ENCODE measurements around the gene MACROH2A1.

Gene MACROH2A1

DNA sequence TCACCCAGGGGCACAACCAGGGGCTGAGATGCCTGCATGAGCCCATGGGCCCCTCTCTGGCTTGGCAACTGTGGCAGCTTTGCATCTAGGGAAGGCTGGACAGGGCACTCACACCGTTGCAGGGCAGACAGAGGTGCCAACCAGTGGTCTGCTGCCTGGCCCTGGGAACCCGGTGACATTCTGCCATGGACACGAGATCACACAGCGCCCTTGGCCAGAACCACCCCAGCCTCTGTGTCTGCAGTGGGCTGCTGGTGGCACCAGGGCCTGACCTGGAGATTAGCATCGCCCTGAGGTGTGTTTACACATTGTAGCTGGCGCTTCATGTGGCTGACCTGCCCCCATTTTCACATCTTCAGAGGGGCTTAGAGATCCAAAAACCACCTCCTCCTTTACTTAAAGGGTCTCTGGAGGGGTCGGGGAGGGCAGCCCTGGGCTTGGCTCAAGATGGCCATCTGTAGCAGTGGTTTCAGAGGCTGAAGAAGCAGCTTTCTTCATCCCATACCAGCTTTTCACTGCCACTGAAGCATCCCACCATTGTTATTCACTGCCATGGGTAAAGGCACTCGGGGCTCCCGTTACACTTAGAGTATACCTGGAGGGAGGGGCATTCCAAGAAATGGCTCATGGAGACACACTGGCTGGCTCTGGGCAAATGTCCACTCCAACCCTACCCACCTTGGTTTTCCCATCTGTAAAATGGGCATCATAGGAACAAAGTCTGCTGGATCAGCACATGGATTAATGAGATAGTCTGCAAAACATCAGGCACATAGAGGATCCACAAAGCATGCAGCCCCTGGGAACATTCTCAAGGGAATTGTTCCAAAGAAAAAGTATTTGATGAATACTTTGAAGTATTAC, 36.7 kb upstream of the MACROH2A1 start:
- no peak for DNase-seq

DNA sequence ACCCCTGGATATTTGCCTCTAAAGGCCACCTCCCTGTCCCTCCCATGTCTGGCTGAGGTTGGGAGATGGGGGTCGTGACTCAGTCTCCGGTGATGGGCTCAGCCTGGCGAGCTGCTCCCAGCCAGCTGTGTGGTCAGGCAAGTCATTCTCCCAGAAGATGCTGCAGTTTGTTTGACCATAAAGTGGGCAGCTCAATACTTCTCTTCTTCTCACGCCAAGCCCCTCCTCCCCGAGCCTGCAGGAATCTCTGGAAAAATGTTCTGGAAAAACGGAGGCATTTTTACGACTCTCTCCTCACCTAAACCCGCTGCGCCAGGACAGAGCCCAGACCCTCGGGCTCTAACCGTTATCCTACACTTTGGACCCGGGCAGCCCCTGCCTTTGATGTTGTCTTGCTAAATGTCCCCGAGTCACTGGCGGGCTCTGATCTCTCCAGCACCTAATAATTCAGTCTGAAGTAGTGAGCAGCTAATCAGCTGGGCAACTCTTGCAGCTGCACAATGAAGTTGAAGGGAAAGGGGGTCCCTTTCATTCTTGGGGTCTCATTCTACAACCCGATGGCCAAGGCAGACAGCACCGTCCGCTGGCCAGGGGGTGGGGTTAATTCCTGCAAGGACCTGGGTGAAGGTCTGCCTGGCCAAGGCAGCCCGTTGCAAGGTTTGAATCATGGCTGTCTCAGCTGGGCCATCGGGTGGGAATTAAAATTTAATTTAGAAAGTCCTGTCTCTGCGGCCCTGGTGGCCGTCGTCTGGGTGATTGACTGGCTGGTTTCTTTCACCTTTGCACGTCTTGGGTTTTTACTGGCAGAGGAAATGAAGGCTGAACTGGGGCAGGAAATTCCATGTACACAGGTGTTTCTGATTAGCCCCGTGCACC, 35.8 kb upstream of the MACROH2A1 start:
- DNase-seq = no peak

DNA sequence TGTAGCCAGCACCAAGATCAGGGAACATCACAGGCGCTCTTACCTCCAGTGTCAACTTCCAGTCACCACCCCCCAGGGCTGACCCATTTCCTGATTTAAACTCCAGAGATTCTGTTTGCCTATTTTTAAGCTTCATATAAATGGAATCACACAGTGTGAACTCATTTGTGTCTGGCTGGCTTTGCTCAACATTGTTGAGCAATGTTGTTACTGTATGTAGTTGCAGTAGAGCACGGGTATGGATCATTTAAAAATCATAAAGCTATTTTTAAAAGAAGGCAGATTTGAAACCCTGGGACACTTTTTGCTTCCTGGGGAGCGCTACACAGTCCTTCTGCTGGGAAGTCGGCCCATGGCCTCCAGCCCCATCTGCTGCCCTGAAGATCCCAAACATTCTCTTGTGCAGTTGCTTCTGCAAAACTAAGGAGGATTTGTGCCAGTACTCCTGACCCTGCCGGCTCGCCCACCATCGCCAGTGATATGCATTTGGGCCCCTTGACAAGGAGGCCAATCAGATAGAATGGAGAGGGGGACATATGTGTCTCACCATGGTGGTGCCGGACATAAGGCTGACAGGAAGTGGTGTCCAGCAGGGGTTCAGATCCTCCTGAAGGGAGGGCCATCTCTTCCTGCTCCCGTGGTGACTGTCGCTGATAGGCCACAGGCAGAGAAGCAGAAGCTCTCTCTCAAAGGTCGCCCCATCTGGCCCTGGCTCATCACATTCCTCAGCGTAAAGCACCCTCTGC, 34.8 kb upstream of the MACROH2A1 start:
- no peak for DNase-seq

DNA sequence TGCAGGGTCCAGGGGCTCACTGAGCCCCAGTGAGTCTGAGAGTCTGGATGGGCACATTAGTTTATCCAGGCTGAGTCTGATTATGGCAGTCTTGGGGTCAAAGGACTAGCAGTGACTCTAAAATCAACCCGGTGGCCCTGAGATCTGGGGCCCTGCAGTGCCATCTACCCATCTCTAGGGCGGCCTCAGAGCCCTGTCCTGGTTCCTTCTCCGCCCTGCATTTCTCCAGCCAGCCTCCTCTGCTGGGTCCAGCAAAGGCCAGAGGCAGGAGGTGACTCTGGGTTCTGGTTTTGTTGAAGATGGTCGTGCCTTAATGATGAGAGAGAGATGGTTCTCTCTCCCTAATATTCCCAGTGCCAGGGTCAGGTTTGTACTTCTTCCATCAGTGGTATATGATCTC, 33.1 kb upstream of the MACROH2A1 start:
- no peak for DNase-seq

DNA sequence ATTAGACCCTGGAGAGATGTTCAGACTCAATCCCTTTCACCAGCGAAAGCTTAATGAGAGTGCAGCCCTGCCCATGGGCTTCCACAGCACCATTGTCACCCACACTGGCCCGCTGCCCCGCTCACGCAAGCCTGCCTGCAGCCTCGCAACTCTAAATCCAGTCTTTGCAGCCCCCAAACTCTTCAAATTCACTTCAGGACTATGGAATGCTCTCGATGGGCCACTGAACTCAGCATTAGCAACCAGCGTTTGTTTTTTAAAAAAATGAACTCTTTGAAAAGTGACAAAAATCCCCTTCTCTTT, 31.1 kb upstream of the MACROH2A1 start:
- no peak for DNase-seq

DNA sequence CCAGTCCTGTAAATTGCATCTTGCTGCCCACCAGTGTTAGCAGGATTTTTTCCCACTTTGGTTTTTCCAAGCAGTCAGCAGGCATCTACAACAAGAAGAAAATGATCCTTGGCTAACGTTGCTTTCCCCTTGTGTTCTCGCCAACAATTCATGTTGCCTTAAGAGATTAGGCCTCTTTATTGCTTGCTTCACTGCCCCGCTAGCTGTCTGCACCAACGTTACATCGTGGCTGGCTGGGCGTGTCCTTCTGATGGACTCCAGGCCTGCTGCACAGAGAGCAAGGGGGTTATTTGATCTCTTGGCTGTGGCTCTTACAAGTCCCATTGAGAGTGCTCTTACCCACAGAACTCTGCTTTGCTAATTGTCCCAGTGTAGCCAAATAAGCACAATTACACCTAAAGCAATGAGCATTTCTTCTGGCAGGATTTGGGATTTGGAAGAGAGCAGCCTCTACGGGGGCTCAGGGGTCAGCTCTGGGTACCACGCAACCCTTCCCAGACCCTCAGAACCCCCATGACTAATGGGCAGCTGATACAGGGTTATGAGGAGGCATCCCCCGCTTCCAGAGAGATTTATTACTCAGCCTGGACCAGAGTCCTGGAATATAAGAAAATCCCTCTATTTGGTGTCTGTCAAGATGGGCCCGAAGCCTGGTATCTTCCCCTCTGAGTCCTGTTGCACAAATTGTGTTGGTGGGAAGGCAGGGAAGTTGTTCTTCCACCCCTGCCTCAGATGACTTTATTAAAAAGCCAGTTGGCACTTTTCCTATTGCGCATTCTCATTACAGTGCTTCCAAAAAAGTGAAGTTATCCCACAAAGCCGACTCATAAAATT, 30.5 kb upstream of the MACROH2A1 start:
- DNase-seq = no peak

DNA sequence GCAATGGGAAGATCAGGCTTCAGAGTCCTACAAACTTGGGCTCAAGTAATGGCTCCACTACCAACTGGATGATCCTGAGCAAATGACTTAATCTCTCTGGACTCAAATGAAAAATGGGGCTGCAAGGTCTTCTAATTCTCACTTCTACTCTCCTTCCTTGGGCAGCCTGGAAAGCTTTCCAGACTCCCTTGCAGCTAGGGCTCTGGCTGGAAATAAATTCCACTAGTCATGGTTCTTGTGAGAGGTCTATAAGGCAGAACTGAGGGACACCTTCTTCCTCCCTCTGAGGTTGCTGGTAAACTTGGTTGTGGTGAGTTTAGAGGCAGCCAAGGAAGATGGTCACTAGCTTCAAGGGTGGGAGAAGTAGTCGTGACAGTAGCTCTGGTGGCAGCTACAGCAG, 29.6 kb upstream of the MACROH2A1 start:
- no peak for DNase-seq

DNA sequence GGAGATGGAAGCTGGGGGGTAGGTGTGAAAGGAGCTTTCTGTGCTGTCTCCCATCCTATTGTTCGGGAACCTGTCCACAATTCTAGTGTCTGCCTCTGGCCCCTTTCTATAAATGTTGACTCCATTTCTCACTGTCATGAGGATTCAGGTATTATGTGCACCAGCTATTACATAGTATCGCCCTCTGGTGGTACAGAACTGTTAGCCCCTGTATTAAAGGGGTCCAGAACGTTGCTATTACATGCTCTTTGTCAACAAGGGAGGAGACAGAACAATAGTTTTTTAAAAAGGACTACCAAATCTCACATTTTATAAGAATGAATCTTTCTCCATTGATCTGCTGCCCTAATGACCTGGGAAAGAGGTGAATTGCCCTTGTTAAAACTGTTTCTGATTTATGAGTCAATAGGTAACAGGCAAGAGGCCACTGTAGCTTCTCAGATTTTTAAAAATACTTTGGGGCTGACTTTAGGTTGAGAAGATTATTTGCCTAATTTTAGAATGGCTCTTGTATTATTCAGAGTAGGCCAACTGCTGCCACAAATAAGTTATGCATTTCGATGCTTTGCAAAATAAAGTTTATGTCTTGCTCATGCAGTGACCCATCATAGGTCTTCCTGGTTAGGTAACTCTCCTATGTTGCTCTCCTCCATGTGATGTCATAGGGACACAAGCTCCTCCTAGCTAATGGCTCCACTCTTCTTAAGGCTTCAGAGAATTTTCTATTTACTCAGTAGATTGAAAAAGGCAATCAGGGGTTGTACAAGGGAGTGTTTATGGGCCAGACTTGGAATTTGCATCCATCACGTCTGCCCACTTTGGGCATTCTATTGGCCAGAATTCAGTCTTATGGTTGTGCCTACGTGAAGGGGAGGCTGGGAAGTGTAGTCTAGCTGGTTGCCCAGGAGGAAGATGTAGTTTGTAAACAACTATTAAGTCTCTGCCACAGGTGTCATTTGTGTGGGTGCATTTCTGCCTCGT, 27.4 kb upstream of the MACROH2A1 start:
- DNase-seq = peak; percentile 3 to 45

DNA sequence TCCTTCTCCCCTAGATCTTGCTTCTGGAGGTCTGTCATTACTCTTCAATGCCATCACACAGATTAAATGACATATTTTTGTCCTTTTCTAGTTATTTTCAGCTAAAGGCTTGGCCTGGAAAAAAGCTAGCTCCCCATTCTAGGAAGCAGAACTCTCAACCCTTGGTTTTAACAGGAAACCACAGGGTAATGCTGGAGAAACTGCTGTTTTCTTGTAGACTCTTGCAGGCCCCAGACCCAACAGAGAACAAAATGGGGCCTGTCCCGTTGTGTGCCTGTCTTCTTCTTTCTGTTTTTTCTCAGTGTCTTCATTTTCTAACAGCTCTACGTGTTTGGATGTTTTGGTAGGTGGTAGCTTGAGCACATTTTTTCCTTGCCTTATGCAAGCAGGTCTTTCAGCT, 26.6 kb upstream of the MACROH2A1 start:
- DNase-seq = no peak

DNA sequence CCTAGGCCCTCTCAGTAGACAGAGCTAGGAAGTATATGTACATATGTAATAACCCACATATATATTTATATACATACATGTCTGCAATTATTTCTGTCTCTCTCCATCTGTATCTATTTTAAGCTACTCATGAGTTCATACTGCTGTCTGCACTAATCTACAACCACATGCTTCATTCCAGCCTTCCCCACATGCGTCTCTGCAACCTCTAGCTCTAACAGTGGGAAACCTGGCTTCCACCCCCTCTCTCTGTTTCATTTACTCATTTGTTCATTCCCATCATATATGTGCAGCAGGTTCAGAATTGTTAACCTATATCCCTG, 24.8 kb upstream of the MACROH2A1 start:
- no peak for DNase-seq

DNA sequence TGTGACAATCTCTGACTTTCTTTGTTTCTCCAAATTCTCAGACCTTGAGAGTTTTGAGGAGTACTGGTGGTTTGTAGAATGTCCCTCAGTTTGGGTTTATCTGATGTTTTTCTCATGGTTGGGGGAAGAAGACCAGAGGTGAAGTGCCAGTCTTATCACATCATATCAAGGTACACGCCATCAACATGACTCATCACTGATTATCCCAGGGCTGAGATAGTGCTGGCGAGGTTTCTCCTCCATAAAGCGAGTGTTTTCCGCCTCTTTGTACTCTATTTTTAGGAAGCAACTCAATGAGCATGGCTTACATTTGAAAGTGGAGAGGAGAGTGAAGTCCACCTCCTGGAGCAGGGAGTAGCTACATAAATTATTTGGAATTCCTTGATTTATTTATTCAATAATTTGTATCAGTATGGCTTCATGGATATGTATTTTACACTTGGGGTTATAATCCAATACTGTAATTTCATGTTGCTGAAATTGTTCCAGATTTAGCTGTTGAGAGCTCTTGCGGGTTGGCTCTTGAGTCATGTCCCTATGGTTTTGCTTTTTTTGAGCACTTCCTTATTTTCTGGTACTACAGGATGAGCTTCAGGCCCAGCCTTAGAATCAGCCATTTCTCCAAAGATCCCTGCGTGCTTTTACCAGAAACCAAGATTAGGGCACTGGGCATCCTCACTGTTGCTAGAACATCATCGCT, 24.3 kb upstream of the MACROH2A1 start:
- DNase-seq = no peak

DNA sequence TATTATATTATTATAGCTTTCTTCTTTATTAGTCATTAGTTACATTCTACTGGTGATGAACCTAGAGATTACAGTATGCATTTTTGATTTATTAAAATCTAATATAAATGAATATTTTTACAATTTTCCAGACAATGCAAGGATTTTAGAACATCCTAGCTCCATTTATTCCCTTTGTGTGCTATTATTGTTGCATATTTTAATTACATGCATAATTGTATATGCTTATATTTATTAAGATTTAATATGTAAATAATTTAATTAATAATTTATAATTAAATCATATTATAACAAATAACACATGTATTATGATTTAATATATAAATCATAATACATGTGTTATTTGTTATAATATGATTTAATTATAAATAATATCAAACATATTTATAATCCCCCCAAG, 23.4 kb upstream of the MACROH2A1 start:
- no peak for DNase-seq

DNA sequence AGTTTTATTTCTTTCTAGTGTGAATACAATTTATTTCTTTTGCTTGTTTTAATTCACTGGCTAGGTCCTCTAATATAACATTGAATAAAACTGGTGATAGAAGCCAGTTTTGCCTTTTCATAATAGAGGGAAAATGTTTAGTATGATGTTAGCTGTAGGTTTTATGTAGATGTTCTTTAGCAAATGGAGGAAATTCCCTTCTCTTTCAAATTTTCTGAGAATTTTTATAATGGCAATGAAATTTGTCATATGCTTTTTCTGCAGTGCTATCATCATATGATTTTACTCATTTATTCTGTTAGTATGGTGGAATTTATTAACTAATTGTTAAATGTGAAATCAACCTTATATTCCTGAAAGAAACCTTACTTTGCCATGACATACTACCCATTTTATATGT, 18.1 kb upstream of the MACROH2A1 start:
- no peak for DNase-seq

DNA sequence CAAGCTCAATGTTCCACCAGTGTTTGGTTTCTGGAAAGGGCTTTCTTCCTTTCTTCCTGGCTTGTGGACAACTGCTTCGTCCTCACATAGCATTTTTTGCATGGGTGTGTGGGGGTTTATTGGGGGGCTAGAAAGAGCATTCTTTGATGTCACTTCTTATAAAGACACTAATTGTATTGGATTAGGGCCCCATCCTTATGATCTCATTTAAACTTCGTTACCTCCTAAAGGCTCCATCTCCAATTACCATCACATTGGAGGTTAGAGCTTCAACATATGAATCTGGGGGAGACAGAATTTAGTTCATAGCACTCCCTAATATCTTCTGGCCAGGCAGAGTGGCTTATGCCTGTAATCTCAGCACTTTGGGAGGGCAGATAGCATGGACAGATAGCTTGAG, 6.1 kb upstream of the MACROH2A1 start:
- no peak for DNase-seq

DNA sequence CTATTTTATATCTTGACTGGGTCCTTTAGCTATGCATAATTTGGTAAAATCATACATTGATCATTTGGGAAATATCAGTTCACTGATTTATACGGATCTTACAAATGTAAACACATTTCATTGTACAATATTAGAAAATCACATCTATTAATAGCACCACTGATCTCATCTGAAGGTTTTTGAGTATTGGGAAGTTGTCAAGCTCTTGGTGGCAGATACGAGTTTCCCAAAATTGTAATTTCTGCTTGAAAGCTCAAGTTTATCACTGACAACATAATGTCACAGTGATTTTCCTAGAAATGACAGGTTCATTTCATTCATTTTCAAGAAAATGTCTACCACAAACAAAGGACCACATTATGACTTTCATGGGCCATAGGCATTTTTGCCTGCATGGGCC, 3.0 kb upstream of the MACROH2A1 start:
- no peak for DNase-seq

DNA sequence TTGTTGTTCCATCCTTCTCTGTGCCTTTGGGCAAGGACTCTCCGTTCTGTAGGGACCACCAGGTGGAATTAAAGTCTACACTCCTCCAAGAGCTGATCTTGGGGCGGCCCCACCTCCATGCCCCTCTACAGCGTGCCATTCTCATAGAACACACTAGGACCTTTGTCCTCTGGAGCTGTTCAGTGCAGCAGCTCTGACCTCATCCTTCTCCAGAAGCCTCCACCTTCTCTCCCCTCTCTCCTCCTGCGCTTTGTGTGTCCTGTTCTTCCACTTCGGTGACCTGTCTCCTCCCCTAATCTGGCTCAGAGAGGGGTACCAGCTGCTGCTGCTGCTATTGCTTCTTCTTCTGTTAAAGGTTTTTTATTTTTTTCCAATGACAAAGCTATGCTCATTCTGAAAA, 1.8 kb upstream of the MACROH2A1 start:
- no peak for DNase-seq

DNA sequence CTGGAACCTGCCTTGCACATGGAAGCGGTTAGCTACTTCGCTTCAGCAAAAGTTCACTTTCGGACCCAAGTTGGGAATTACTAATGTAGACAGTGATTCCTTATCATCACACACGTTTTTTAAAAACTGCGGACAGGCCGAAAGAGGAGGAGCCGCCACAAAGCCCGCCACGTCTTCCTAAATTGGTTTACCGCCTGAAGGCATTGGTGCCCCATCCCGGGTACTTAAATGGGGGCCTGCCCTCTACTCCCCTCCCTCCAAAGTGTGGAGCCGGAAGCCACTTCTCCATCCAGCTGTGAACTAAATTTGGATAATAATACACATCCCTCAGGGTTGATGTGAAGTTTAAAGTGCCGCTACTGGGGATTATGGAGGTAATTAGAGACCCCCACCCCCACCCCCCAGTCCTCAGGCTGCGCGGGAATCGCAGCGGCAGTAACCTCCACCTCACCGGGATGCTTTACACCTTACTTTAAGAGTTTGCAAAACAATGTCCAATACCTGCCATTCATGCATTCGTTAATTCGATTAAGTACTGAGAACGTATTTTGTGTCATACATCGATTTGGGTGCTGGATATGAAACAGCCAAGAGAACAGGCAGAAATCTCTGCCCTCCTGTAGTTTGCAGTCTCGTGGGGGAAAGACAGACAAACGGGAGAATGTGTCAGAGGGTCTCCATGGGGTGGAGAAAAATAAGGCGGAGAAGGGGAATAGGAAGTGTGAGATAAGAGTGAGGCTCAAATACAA, 937 bp upstream of the MACROH2A1 start:
- DNase-seq = no peak

DNA sequence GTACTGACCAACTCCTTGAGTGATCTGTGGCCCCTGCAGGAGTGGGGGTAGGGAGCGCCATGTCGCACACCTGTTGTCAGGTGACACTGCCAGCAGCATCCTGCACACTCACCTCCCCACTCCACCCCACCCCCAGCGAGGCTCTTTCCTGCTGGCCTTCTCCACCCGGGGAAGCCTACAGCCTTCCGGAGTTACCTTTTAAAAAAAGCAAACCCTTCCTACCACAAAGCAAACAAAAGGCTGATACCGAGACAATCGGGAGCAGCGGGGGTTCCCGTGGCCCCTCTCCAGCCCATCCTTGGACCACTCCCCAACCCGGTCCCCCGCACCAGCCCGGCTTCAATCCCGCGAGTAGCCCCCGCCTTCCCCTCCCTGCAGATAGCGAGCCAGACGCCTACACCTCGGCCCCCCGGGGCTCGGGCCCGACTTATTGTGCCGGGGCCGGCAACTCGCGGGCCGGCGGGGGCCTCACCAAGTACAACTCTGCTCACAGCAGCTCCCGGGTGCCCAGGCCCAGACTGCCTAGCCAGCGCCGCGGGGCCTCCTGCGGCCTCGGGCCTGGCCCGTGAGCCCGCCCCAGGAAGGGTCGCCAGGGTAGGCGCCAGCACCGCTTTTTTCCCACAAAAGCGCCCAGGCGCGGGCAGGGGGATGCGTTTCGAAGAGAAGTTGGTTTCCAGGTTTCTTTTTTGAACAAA, 724 bp downstream of the MACROH2A1 start:
- DNase-seq = peak; percentile 32 to 74

DNA sequence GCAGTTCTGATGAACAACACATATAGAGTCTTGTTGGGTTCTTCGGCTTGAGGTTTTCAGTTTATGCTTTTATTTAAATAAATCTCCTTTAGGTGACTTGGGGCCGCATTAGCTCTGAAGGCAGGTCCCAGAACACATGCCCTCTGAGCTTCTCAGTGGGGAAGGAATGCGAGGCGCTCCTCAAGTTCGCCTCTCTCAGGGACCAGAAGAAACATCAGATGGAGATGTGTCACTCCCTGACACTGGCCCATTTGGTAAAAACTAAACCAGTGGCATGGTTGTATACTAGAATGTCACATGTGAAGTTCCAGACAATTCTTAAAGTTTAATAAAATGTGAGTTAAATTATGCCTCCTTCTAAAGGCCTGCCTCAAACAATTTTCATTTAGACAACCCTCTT, 1.9 kb downstream of the MACROH2A1 start:
- no peak for DNase-seq
